ENCODE measurements around the gene ZNF804B.

Gene ZNF804B

DNA sequence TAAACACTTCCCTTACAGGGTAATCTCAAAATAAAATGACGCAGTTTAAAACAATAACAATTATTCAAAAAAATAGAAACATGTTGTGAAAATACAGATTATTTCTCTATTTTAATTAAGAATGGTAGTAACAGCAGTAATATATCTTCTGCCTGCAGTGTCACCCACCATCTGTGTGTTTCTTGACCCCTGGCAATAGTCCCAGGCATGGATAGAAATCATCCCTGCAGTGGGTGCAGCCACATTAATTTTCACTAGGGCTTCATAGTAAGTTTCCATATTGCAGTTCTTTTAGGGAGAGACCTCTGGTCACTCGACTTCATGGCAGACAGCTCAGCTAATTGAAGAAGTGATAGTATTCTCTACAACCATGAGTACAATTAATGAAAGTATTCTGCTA is 506.1 kb downstream of the ZNF804B start:
- no peak for DNase-seq (ENCODE audit: low spot score)

GRCh38 chr7:89283302-89283701 is 523.8 kb downstream of the ZNF804B start:
- DNase-seq (ENCODE audit: low spot score): no peak

- no peak for DNase-seq (ENCODE audit: low spot score)
Observed at GRCh38 chr7:89308535-89308934, 549.0 kb downstream of the ZNF804B start.

DNA sequence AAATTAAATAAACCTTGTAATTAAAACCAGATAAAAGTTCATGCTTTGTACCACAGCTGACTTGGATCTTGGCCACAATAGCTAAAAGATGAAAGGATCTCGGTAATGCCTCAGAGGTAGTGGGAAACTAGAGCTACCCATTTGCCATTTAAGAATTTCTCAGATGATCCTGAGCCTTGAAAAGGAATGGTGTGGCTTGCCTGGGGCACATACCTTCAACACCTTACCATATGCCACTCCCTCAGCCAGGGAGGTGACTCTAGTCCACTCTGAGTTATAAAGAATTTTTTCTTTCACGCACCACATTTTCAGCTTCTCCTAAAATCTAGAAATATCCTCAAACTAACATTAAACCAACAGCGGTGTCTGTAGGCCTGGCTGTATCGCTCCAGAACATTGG is 552.4 kb downstream of the ZNF804B start:
- no peak for DNase-seq (ENCODE audit: low spot score)

DNA sequence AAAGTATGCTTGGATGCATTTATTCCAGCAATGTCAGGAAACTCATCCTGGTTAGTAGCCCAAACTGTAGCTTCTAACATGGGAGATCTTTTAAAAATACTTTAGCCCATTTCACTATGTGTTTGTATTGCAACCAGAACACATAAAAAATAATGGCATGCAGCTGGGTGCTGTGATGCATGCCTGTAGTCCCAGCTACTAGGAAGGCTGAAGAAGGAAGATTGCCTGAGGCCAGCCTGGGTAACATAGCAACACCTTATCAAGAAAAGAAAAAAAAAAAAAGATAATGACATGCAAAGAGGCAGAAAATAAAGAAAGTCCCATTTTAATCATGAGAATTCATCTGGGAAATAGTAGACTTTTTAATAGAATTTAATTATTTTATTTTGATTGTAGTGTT is 553.1 kb downstream of the ZNF804B start:
- no peak for DNase-seq (ENCODE audit: low spot score)

DNA sequence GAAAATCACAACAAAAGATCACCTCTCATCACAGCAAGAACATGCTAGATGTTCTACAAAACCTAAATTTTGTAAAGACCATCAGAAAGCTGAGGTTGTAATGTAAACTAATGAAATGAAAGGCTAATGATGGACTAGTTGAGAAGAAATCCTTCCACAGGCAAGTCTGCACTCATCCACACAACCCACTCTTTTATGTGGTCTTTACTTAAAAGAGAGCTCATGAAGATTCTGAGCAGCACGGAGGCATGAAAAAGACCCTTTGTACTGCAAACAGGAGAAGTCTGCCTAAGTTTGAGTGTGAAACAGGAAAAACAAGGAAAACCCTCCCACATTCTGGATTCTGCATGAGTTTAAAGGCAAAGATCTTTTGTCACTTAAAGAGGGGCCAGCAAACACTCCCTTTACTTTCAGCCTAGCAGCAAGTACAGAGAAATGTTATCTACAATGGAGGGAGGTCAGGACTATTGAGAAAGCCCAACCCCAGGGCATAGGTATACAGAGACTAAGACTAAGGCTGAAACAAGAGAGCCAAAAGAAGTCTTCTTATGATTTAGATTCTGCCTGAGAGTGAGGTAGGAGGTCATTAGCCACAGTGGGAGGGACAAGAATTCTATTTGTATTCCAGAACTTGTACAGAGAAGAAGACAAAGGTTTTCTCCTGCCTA is 557.2 kb downstream of the ZNF804B start:
- no peak for DNase-seq (ENCODE audit: low spot score)

DNA sequence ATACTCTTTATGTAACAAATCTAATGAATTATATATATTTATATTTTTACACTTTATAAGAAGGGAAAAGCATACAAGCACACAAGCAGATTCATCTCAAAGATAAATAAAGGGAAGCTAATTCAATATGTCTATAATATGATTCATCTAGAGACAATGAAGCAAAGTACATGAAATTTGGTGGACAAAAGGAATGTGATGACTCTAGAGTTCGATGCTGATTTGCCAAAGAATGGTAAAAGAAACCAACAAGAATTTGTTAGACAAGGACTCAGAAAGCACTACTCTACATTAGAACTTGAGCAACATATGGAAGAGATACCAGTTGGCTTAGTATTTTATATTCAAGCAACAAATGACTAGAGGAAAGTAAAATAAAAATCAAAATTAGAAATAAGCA is 572.5 kb downstream of the ZNF804B start:
- DNase-seq (ENCODE audit: low spot score): no peak

DNA sequence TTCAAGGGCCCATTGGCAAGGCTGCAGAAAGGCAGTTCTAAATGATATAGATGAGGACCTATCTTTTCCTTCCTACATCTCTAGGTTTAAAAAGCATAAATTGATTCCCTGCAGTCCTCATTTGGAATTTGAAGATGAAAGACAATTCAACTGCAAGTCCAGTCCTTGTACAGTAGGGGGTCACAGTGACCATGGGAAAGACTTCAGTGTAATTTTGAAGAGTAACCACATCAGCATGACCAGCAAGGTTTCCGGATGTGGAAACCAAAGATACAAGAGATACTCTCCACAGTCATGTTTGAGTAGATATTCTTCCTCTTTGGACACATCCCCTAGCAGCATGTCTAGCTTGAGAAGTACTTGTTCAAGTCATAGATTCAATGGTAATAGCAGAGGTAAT is 575.3 kb downstream of the ZNF804B start:
- no peak for DNase-seq (ENCODE audit: low spot score)

DNA sequence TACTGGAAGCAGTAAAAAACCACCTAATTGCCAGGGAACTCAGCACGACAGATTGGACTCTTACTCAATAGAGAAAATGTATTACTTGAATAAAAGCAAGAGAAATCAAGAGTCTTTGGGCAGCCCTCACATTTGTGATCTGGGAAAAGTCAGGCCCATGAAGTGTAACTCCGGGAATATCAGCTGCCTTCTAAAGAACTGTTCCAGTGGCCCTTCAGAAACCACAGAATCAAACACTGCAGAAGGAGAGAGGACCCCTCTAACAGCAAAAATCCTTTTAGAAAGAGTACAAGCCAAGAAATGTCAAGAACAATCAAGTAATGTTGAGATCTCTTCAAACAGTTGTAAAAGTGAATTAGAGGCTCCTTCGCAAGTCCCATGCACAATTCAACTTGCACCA is 576.0 kb downstream of the ZNF804B start:
- DNase-seq (ENCODE audit: low spot score): no peak

DNA sequence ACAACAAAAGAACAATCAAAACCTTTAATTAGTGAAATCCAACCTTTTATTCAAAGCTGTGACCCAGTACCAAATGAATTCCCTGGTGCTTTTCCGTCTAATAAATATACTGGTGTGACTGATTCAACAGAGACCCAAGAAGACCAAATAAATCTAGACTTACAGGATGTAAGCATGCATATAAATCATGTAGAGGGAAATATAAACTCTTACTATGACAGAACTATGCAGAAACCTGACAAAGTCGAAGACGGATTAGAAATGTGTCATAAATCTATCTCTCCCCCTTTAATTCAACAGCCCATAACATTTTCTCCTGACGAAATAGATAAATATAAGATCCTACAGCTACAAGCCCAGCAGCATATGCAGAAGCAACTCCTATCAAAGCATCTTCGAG is 576.6 kb downstream of the ZNF804B start:
- DNase-seq (ENCODE audit: low spot score): no peak

- DNase-seq (ENCODE audit: low spot score): no peak
Observed at GRCh38 chr7:89339748-89340147, 580.2 kb downstream of the ZNF804B start.

DNA sequence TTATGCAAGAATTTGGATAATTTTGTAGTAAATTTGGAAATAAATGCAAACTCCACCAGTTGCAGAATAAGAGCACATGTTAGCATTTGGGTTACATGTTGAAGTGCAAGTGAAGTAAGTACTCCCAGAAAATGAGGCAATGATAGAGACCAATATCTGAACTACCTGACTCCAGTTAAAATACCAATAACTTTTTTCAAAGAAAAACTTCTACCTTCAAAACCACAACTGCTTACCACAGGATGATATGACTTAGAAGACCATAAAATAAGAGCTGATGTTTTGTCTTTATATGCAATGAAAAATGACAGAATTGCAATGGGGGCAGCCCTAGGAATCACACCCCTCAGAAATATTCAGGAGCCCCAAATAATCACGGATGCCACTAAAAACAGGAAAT is 597.6 kb downstream of the ZNF804B start:
- no peak for DNase-seq (ENCODE audit: low spot score)

DNA sequence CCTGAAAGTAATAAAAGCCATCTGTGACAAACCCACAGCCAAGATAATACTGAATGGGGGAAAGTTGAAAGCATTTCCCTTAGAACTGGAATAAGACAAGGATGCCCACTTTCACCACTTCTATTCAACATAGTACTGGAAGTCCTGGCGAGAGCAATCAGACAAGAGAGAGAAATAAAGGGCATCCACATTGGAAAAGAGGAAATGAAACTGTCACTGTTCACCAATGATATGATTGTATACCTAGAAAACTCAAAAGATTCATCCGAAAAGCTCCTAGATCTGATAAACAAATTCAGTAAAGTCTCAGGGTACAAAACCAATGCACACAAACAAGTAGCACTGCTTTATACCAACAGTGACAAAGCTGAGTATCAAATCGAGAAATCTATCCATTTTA is 617.7 kb downstream of the ZNF804B start:
- no peak for DNase-seq (ENCODE audit: low spot score)

GRCh38 chr7:89385411-89385810 is 625.9 kb downstream of the ZNF804B start:
- DNase-seq (ENCODE audit: low spot score): no peak
